Activated T-cell treated with anti-CD3 and anti-CD28 coated beads for 4 hours (primary cell): ENCODE measurements around the gene SPIN1.

Experiments
- DNase-seq: peaks from one replicate; pipeline ENCODE4 v3.0.0-alpha.2; 2020

The SPIN1 gene

GRCh38 chr9:88502552-88503034 is 114.3 kb downstream of the SPIN1 start:
- no peak for DNase-seq

DNA sequence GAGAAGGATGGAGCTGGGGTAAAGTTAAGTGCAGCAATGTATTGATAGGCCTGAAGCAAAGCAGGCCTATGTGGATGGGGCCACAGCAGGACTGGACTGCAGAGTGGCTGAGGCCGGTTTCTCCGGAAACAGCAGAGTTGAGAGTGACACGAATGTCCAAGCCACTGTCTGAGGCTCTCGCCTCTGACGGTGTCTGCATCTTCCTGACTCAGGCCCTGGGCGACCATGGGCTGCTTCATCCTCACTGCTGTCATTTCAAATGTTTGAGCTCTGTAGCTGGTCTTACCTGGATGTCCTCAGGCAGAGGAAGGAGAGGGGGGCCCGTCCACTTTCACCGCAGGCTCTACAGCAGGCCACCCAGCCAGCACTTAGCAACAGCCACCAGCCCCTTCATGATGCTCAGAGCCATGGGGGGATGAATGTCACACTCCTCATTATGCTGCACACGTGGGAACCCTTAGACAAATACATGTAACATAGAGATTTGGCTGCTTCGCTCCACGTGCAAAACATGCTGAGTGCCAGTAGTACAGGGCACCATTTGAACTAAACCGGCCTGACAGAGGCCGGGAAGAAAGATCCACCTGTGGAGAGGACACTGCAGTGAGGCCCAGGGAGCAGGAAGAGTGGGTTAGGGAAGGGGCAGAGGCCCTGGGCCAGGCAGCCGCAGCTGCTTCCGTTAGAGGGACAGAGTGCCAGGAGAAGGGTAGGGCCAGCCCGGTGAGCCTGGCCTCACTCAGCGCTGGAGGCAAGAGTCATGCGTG is 115.0 kb downstream of the SPIN1 start:
- DNase-seq = no peak

DNA sequence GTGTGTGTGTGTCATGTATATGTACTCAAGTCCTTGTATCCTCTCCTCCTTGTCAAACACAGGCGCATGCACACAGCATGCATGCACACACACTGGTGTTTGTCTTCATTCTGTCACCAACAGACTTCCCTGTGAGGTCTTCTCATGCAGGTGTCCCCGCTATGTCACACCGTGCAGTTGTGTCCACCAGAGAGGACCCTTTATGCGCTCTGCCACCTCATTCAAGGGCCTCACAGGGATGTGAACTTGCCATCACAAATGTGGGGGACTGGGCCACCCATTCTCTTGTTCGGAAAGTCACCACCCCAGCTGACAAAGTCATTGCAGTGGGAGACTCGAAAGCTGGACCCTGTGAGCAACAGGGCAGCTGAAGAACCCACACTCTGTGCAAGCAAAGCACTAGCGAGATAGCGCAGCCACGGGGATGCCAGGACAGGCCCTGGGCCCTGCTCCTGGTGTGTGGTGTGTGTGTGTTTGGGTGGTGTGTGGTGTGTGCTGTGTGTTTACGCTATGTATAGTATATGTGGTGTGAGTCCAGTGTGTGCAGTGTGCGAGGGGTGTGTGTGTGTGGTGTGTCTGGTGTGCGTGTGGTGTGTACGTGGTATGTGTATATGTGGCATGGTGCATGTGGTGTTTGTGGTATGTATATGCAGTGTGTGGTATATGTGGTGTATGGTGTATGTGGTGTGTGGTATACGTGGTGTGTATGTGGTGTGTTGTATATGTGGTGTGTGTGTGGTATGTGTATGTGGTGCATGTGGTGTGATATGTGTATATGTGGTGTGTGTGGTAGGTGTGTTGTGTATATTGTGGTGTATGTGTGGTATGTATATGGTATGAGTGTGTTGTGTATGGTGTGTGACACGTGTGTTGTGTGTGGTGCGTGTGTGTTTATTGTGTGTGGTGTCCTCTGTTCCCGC is 115.9 kb downstream of the SPIN1 start:
- DNase-seq = no peak

GRCh38 chr9:88508326-88508725 is 120.1 kb downstream of the SPIN1 start:
- DNase-seq = no peak

GRCh38 chr9:88511906-88512305 is 123.7 kb downstream of the SPIN1 start:
- no peak for DNase-seq

GRCh38 chr9:88514247-88514646 is 126.0 kb downstream of the SPIN1 start:
- DNase-seq = no peak

DNA sequence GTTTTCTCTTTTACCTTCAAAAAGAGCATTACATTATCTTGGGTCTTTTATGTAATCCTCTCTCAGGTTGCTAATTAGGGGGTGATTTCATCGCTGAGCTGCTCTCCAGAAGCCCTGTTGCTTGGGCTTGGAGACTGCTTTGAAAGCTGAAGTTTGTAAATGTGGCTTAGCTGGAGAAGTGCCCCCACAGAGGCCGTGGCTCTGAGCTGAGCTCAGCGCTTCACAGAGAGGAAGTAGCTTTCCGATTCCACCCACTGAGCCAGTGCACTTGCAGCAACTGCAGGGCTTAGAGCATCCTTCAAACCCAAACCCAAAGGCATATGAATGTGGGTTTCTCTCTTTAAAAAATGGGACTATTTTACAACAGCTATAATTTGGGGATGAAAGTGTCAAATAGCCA is 133.1 kb downstream of the SPIN1 start:
- no peak for DNase-seq

DNA sequence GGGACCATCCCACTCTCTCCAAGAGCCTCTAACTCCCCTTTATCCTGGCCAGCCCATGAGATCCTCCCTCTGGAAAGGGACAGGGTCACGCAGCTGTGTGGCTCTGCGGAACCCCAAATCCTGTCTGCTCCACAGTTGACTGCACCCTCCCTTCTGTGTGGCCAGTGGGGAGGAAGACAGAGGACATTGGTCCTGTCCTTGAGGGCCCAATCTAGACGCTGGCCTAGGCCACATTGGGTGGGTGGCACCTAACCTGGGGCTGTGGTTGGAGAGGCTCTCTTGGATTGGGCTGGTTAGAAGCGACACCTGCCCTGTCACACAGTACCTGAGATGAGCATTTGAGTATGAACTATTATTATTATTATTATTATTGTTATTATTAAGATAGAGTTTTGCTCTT is 134.1 kb downstream of the SPIN1 start:
- DNase-seq = no peak

DNA sequence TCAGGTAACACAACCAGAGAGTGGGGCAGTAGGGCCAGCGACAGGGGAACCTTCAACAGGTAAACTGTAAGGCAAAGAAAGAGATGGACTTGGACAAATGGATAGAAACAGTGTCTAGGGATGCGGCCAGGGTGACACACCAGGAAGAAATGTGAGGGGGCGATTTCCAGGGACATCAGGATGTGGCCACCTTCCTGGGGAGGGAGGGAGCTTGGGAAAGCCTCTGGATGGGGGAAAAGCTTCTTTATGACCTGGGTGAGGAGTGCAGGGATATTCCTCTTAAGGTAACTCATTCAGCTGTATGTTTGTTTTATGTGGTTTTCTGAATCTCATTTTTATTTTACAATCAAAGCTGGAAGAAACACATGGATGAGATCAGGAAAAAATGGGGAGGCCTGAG is 134.8 kb downstream of the SPIN1 start:
- no peak for DNase-seq

DNA sequence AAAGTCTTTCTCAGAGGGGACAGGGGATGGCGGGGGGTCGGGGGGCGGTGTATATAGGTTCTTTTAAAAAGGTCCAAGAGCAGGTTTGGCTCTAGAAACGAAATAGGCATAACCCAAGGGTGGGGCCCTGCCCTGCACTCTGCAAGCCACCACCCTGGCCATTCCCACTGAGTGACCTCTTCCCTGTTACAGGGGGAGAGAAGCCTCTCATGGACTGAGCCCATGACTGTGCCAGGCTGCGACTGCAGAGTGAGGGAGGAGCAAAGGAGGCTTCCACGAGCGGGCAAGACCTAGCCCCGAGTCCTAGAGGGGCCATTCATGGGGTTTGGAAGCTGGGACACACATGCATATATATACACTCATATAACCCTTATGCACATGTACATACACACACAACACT is 136.7 kb downstream of the SPIN1 start:
- DNase-seq = no peak

GRCh38 chr9:88527618-88528017 is 139.4 kb downstream of the SPIN1 start:
- DNase-seq = no peak
